ENCODE results near the gene ARID3C. TPM values are rescaled to one million over a fixed set of nuclear protein-coding genes. Genes with fewer than 3 reads are reported as not detected.
A peak's percentile ranks its signal among the peaks of the same experiment; 100 is the strongest.

ARID3C gene
- total and polyA plus RNA-seq, 2 experiments from 2014 or later: 0.49 TPM; not detected in 1

DNA sequence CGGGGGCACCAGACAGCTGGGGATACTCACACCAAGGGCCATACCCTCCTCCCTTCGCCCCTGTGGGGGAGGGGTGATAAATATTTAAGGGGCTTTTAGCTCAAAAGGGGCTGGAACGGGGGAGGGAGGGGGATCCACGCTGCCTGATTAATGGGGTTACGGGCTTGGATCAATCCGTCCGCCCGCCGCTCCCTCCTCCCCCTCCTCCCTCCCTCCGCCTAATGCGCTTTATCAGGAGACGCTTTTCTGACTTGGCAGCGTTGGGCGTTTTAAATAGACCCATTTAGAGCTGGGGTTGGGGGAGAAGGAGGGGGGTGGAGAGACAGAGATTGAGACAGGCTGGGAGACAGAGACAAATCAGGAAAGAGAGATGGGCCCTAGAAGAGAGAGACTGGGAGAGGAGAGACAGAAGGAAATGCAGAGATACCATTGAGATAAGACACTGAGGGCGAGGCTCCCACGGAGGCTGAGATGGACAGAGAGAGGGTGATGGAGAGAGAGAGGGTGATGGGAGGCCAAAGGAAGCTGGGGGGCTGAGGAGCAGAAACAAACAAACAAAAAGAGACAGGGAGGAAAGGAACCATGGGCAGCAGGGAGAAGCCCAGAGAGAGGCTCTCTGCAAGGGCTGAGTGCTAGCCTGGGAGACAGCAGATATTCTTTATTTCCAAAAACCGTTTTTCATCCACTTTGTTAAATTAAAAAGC, 49.6 kb downstream of the ARID3C start:
- peaks cover 7% of the 10 kb centered on the region; the same call in 1 of the 2 replicates for H4K20me1 ChIP-seq (replicated peaks; ENCODE audit: insufficient read depth)
- Mint-ChIP-seq H3K36me3 (ENCODE audit: low read depth) (no peaks in the 10 kb centered on the region), H3K4me1 (peaks cover 46% of the 10 kb centered on the region), H3K4me3 (peak overlapping the region; percentile 61), H3K27me3 (ENCODE audit: insufficient read depth, low read depth, poor library complexity) (peaks cover 62% of the 10 kb centered on the region), H3K27ac (no peak overlapping the region), H3K9me3 (no peaks in the 10 kb centered on the region)
- peak; percentile 4; the same call in 2 of the 3 replicates for ATAC-seq
- H2AFZ ChIP-seq: peak overlapping the region; percentile 78
- peaks cover 86% of the 10 kb centered on the region for H3K27me3 ChIP-seq (ENCODE audit: insufficient read depth)
- H3K4me3 ChIP-seq: peak overlapping the region; percentile 62
- H3K4me1 ChIP-seq (ENCODE audit: insufficient read depth): peaks cover 44% of the 10 kb centered on the region
- peaks cover 11% of the 10 kb centered on the region; the same call in 1 of the 2 replicates for H3F3A ChIP-seq (replicated peaks; ENCODE audit: low read depth)
- peak overlapping the region; percentile 90 for H3K4me2 ChIP-seq
- H3K79me2 ChIP-seq (replicated peaks; ENCODE audit: insufficient read depth): no peaks in the 10 kb centered on the region
- H3K9me2 ChIP-seq (ENCODE audit: insufficient read depth): no peaks in the 10 kb centered on the region
- H3K36me3 ChIP-seq (ENCODE audit: insufficient read depth): no peaks in the 10 kb centered on the region
- DNase-seq (ENCODE audit: low spot score): peak; percentile 51
- no peak overlapping the region for H3K27ac ChIP-seq (ENCODE audit: low read depth)
- TF ChIP-seq CREB1 (CRISPR knock-in tag; IDR thresholded peaks at IDR 0.05; ENCODE audit: low read depth): no peak
- peak; percentile 74 for TF ChIP-seq EZH2 (IDR thresholded peaks at IDR 0.05; ENCODE audit: low read depth, unreplicated experiment)

DNA sequence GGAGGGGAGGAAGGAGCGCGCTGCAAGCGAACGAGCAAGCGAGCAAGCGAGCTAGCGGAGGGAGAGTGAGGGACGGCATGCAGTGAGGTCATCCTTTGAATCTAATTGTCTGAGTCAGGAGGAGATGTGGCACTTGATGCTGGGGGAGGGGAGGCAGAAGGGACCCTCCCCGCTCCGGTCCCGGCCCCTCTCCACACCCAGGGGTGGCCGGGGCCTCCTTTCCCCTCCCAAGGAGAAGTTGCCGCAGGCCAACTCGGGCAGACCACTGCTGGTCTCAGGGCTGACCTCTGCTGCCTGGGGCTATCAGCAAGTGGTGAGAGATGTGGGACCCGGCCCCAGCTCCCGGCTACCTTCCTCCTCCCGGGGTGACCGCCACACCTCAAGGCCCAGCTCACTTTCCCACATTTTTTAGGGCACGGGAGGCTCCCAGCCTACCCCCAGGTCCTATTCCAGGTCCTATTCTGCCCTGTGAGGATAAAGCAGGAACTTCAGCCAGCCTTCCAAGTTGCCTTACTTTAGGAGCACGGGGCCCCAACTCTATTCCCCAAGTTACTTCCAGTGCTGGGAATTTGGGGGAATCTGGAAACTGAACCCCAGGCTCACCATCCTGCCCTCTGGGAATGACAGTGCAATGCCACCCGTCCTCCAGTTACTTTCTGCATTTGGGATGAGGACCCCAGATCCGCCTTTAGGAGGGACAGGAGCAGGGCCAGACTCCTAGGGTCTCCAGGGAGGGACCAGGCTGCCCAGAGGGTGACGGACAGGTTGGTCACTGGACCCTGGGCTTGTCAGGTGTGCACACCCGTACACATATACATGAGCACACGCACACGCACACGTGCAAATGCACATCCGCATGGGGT, 50.4 kb downstream of the ARID3C start:
- peak overlapping the region; percentile 62 for H3K4me3 ChIP-seq
- H3K9me2 ChIP-seq (ENCODE audit: insufficient read depth): no peaks in the 10 kb centered on the region
- H3K36me3 Mint-ChIP-seq (ENCODE audit: low read depth): no peaks in the 10 kb centered on the region
- no peaks in the 10 kb centered on the region for H3K36me3 ChIP-seq (ENCODE audit: insufficient read depth)
- H3K27ac ChIP-seq (ENCODE audit: low read depth): no peak overlapping the region
- no peaks in the 10 kb centered on the region for H3K9me3 Mint-ChIP-seq
- peaks cover 80% of the 10 kb centered on the region for H3K27me3 ChIP-seq (ENCODE audit: insufficient read depth)
- H3K27me3 Mint-ChIP-seq (ENCODE audit: insufficient read depth, low read depth, poor library complexity): peaks cover 60% of the 10 kb centered on the region
- H3K4me2 ChIP-seq: peak overlapping the region; percentile 90
- H3K27ac Mint-ChIP-seq: no peak overlapping the region
- peak overlapping the region; percentile 61 for H3K4me3 Mint-ChIP-seq
- peaks cover 11% of the 10 kb centered on the region; the same call in 1 of the 2 replicates for H3F3A ChIP-seq (replicated peaks; ENCODE audit: low read depth)
- H2AFZ ChIP-seq: peak overlapping the region; percentile 89
- peaks cover 47% of the 10 kb centered on the region for H3K4me1 ChIP-seq (ENCODE audit: insufficient read depth)
- peaks cover 7% of the 10 kb centered on the region; the same call in 1 of the 2 replicates for H4K20me1 ChIP-seq (replicated peaks; ENCODE audit: insufficient read depth)
- TF ChIP-seq STAT1 (IDR thresholded peaks at IDR 0.05; ENCODE audit: unreplicated experiment) (no peak), EZH2 (IDR thresholded peaks at IDR 0.05; ENCODE audit: low read depth, unreplicated experiment) (peak; percentile 68), CREB1 (CRISPR knock-in tag; IDR thresholded peaks at IDR 0.05; ENCODE audit: low read depth) (no peak), NANOG (IDR thresholded peaks at IDR 0.05; ENCODE audit: borderline replicate concordance) (no peak), EZH2phosphoT487 (IDR thresholded peaks at IDR 0.05; ENCODE audit: unreplicated experiment) (peak; percentile 21)
- TF ChIP-seq, protein P1, sequence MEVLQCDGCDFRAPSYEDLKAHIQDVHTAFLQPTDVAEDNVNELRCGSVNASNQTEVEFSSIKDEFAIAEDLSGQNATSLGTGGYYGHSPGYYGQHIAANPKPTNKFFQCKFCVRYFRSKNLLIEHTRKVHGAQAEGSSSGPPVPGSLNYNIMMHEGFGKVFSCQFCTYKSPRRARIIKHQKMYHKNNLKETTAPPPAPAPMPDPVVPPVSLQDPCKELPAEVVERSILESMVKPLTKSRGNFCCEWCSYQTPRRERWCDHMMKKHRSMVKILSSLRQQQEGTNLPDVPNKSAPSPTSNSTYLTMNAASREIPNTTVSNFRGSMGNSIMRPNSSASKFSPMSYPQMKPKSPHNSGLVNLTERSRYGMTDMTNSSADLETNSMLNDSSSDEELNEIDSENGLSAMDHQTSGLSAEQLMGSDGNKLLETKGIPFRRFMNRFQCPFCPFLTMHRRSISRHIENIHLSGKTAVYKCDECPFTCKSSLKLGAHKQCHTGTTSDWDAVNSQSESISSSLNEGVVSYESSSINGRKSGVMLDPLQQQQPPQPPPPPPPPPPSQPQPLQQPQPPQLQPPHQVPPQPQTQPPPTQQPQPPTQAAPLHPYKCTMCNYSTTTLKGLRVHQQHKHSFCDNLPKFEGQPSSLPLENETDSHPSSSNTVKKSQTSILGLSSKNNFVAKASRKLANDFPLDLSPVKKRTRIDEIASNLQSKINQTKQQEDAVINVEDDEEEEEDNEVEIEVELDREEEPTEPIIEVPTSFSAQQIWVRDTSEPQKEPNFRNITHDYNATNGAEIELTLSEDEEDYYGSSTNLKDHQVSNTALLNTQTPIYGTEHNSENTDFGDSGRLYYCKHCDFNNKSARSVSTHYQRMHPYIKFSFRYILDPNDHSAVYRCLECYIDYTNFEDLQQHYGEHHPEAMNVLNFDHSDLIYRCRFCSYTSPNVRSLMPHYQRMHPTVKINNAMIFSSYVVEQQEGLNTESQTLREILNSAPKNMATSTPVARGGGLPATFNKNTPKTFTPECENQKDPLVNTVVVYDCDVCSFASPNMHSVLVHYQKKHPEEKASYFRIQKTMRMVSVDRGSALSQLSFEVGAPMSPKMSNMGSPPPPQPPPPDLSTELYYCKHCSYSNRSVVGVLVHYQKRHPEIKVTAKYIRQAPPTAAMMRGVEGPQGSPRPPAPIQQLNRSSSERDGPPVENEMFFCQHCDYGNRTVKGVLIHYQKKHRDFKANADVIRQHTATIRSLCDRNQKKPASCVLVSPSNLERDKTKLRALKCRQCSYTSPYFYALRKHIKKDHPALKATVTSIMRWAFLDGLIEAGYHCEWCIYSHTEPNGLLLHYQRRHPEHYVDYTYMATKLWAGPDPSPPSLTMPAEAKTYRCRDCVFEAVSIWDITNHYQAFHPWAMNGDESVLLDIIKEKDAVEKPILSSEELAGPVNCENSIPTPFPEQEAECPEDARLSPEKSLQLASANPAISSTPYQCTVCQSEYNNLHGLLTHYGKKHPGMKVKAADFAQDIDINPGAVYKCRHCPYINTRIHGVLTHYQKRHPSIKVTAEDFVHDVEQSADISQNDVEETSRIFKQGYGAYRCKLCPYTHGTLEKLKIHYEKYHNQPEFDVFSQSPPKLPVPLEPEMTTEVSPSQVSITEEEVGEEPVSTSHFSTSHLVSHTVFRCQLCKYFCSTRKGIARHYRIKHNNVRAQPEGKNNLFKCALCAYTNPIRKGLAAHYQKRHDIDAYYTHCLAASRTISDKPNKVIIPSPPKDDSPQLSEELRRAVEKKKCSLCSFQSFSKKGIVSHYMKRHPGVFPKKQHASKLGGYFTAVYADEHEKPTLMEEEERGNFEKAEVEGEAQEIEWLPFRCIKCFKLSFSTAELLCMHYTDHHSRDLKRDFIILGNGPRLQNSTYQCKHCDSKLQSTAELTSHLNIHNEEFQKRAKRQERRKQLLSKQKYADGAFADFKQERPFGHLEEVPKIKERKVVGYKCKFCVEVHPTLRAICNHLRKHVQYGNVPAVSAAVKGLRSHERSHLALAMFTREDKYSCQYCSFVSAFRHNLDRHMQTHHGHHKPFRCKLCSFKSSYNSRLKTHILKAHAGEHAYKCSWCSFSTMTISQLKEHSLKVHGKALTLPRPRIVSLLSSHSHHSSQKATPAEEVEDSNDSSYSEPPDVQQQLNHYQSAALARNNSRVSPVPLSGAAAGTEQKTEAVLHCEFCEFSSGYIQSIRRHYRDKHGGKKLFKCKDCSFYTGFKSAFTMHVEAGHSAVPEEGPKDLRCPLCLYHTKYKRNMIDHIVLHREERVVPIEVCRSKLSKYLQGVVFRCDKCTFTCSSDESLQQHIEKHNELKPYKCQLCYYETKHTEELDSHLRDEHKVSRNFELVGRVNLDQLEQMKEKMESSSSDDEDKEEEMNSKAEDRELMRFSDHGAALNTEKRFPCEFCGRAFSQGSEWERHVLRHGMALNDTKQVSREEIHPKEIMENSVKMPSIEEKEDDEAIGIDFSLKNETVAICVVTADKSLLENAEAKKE (CRISPR knock-in tag; IDR thresholded peaks at IDR 0.05): no peak
- TF ChIP-seq, protein P2, sequence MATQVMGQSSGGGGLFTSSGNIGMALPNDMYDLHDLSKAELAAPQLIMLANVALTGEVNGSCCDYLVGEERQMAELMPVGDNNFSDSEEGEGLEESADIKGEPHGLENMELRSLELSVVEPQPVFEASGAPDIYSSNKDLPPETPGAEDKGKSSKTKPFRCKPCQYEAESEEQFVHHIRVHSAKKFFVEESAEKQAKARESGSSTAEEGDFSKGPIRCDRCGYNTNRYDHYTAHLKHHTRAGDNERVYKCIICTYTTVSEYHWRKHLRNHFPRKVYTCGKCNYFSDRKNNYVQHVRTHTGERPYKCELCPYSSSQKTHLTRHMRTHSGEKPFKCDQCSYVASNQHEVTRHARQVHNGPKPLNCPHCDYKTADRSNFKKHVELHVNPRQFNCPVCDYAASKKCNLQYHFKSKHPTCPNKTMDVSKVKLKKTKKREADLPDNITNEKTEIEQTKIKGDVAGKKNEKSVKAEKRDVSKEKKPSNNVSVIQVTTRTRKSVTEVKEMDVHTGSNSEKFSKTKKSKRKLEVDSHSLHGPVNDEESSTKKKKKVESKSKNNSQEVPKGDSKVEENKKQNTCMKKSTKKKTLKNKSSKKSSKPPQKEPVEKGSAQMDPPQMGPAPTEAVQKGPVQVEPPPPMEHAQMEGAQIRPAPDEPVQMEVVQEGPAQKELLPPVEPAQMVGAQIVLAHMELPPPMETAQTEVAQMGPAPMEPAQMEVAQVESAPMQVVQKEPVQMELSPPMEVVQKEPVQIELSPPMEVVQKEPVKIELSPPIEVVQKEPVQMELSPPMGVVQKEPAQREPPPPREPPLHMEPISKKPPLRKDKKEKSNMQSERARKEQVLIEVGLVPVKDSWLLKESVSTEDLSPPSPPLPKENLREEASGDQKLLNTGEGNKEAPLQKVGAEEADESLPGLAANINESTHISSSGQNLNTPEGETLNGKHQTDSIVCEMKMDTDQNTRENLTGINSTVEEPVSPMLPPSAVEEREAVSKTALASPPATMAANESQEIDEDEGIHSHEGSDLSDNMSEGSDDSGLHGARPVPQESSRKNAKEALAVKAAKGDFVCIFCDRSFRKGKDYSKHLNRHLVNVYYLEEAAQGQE (IDR thresholded peaks at IDR 0.05; ENCODE audit: unreplicated experiment): no peak
- peak; percentile 75 for DNase-seq (ENCODE audit: low spot score)
- H3K4me1 Mint-ChIP-seq: peaks cover 51% of the 10 kb centered on the region
- ATAC-seq: peak; percentile 45
- H3K79me2 ChIP-seq (replicated peaks; ENCODE audit: insufficient read depth): no peaks in the 10 kb centered on the region

Data from GM23338 (cell line).